GM23338 (cell line): ENCODE results near the gene TMEM135. TPM values are rescaled to one million over a fixed set of nuclear protein-coding genes. Genes with fewer than 3 reads are reported as not detected.

ENCODE experiments used
- ATAC-seq: fragments of 200-7000 bp; cut with Tn5 transposase; 3 replicates; pipeline ENCODE4 v1.9.1; 2020
- DNase-seq: peaks from one replicate; pipeline ENCODE4 v3.0.0-alpha.2; 2015; ENCODE audit warnings: low spot score
- H2AFZ ChIP-seq: fragments of 200-600 bp; sonication (generic); 2 replicates; pipeline ENCODE4 v1.8.0; 2016; ENCODE audit warnings: antibody characterized with exemption, mild to moderate bottlenecking, moderate library complexity
- H3F3A ChIP-seq: fragments of 200-600 bp; sonication (generic); replicated peaks from 2 replicates; pipeline ENCODE4 v1.8.0; 2017; ENCODE audit warnings: antibody characterized with exemption, mixed run types, low read depth
- H3K27ac ChIP-seq: fragments of 200-600 bp; sonication (generic); 2 replicates; pipeline ENCODE4 v1.6.1; 2016; ENCODE audit warnings: low read depth
- H3K27me3 ChIP-seq: fragments of 200-600 bp; sonication (generic); 2 replicates; pipeline ENCODE4 v1.8.0; 2016; ENCODE audit warnings: mild to moderate bottlenecking, mixed run types, moderate library complexity; ENCODE audit not compliant: insufficient read depth
- H3K36me3 ChIP-seq: fragments of 200-600 bp; sonication (generic); 2 replicates; pipeline ENCODE4 v1.8.0; 2016; ENCODE audit warnings: mild to moderate bottlenecking; ENCODE audit not compliant: insufficient read depth
- H3K4me1 ChIP-seq: fragments of 200-600 bp; sonication (generic); 2 replicates; pipeline ENCODE4 v1.8.0; 2016; ENCODE audit warnings: mild to moderate bottlenecking, moderate library complexity; ENCODE audit not compliant: insufficient read depth
- H3K4me2 ChIP-seq: fragments of 200-600 bp; sonication (generic); 2 replicates; pipeline ENCODE4 v1.7.1; 2017; ENCODE audit warnings: mixed run types
- H3K4me3 ChIP-seq: fragments of 200-600 bp; sonication (generic); 2 replicates; pipeline ENCODE4 v1.6.1; 2016; ENCODE audit warnings: mixed run types
- H3K79me2 ChIP-seq: fragments of 200-600 bp; sonication (generic); replicated peaks from 2 replicates; pipeline ENCODE4 v1.8.0; 2017; ENCODE audit warnings: mild to moderate bottlenecking; ENCODE audit not compliant: insufficient read depth
- H3K9me2 ChIP-seq: fragments of 200-600 bp; sonication (generic); 2 replicates; pipeline ENCODE4 v1.8.0; 2017; ENCODE audit not compliant: insufficient read depth
- H4K20me1 ChIP-seq: fragments of 200-600 bp; sonication (generic); replicated peaks from 2 replicates; pipeline ENCODE4 v1.8.0; 2017; ENCODE audit warnings: mild to moderate bottlenecking; ENCODE audit not compliant: insufficient read depth
- H3K27ac Mint-ChIP-seq: 2 replicates; pipeline ENCODE4 v1.8.0; 2020; ENCODE audit warnings: inconsistent platforms, mild to moderate bottlenecking, moderate library complexity, mixed read lengths
- H3K27me3 Mint-ChIP-seq: 3 replicates; pipeline ENCODE4 v1.8.0; 2022; ENCODE audit warnings: low read depth, mild to moderate bottlenecking, moderate library complexity, mixed read lengths, inconsistent platforms; ENCODE audit not compliant: insufficient read depth, poor library complexity
- H3K36me3 Mint-ChIP-seq: 3 replicates; pipeline ENCODE4 v1.8.0; 2021; ENCODE audit warnings: low read depth, mild to moderate bottlenecking, inconsistent platforms, moderate library complexity, mixed read lengths
- H3K4me1 Mint-ChIP-seq: 3 replicates; pipeline ENCODE4 v1.8.0; 2020; ENCODE audit warnings: mild to moderate bottlenecking, inconsistent platforms, mixed read lengths
- H3K4me3 Mint-ChIP-seq: 3 replicates; pipeline ENCODE4 v1.8.0; 2021; ENCODE audit warnings: moderate library complexity, mild to moderate bottlenecking, inconsistent platforms, mixed read lengths
- H3K9me3 Mint-ChIP-seq: 3 replicates; pipeline ENCODE4 v1.8.0; 2020; ENCODE audit warnings: moderate library complexity, mild to moderate bottlenecking, inconsistent platforms, mixed read lengths
- EZH2 ChIP-seq: fragments of 200-600 bp; sonication (generic); IDR thresholded peaks from one replicate; pipeline ENCODE4 v1.8.0; 2017; ENCODE audit warnings: antibody characterized with exemption, mild to moderate bottlenecking, low read depth; ENCODE audit not compliant: unreplicated experiment
- EZH2phosphoT487 ChIP-seq: fragments of 200-600 bp; sonication (generic); IDR thresholded peaks from one replicate; pipeline ENCODE4 v1.8.1; 2018; ENCODE audit warnings: antibody characterized with exemption; ENCODE audit not compliant: unreplicated experiment
- JUNB ChIP-seq: IDR thresholded peaks from one replicate; pipeline ENCODE4 v1.6.1; 2016; ENCODE audit warnings: antibody characterized with exemption; ENCODE audit not compliant: unreplicated experiment
- NANOG ChIP-seq: IDR thresholded peaks from 2 replicates; pipeline ENCODE4 v1.6.1; 2016; ENCODE audit warnings: antibody characterized with exemption, borderline replicate concordance
- POLR2AphosphoS5 ChIP-seq: IDR thresholded peaks from 2 replicates; pipeline ENCODE4 v1.6.1; 2016; ENCODE audit warnings: antibody characterized with exemption, low read depth
- STAT1 ChIP-seq: IDR thresholded peaks from one replicate; pipeline ENCODE4 v1.6.1; 2016; ENCODE audit warnings: antibody characterized with exemption; ENCODE audit not compliant: unreplicated experiment
- ZNF114 ChIP-seq: fragments of 250-450 bp; sonication (Bioruptor Pico); IDR thresholded peaks from 2 replicates; pipeline ENCODE4 v1.5.0; 2020; ENCODE audit warnings: mild to moderate bottlenecking, moderate library complexity
- ZNF331 ChIP-seq: fragments of 250-450 bp; sonication (Bioruptor Pico); IDR thresholded peaks from 2 replicates; pipeline ENCODE4 v1.5.0; 2020; ENCODE audit warnings: low read depth, mild to moderate bottlenecking, moderate library complexity
- polyA plus RNA-seq: library from polyadenylated mRNA; unstranded; fragments of >200 nt; fragmentation: Nextera tagmentation; extraction: Ambion mirVana; gene quantifications from 2 replicates; pipeline ENCODE4 v1.2.1, GENCODE V29; 2016
- total RNA-seq: library from RNA; depleted of rRNA; stranded (reverse); fragments of >200 nt; shearing (Covaris generic); gene quantifications from 2 replicates; pipeline ENCODE4 v1.2.3, GENCODE V29; 2014
- TF ChIP-seq, protein P1 (sequence below): IDR thresholded peaks from 2 replicates; pipeline ENCODE4 v1.6.1; 2016; ENCODE audit warnings: antibody characterized with exemption
- TF ChIP-seq, protein P2 (sequence below): IDR thresholded peaks from one replicate; pipeline ENCODE4 v1.6.1; 2018; ENCODE audit warnings: antibody characterized with exemption; ENCODE audit not compliant: unreplicated experiment

The TMEM135 gene
- total and polyA plus RNA-seq, 2 experiments from 2014 or later: 23.4 to 49.9 TPM

DNA sequence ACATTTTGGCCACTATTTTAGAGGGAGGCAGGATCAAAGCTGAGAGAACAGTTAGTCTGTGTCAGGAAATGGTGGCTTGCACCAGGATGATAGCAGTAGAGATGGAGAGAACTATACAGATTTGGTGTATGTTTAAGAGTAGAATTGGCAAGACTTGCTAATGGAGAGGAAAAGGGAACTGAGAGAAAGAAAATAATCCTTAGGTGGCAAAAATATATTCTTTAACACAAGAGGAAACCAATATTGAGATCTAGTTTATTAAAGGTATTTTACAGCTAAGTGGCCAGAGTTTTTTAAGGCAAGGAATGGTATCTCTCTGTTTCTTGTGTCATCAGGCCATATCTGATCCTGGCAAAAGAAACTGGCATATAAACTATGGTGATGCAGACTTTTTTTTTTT lies 278.8 kb downstream of the TMEM135 start (continued):
- TF ChIP-seq, protein P1, sequence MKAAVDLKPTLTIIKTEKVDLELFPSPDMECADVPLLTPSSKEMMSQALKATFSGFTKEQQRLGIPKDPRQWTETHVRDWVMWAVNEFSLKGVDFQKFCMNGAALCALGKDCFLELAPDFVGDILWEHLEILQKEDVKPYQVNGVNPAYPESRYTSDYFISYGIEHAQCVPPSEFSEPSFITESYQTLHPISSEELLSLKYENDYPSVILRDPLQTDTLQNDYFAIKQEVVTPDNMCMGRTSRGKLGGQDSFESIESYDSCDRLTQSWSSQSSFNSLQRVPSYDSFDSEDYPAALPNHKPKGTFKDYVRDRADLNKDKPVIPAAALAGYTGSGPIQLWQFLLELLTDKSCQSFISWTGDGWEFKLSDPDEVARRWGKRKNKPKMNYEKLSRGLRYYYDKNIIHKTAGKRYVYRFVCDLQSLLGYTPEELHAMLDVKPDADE: no peak

DNA sequence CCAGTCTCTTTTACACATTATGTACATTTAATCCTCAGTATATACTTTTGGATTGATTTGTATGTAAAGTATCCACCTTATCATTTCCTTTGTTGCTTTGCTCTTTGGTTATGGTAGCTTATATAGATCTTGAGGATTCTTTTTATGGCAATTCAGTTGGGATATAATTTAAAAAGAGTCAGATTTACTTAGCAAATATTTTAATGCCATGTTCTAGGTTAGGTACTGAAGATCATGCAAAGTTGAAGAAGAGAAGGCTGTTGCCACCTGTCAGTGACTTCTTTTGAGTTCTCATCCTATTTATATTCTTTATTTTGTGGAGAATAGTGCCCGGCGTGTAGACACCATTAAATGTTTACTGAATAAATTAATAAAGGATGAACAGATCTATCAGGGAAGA lies 279.7 kb downstream of the TMEM135 start:
- Histone ChIP-seq H3K4me3 (no peak overlapping the region), H3K79me2 (no peaks in the 10 kb centered on the region), H3K36me3 (no peaks in the 10 kb centered on the region; the same call in 1 of the 2 replicates), H4K20me1 (no peaks in the 10 kb centered on the region), H3K27me3 (no peaks in the 10 kb centered on the region), H2AFZ (no peak overlapping the region), H3K4me2 (no peak overlapping the region), H3F3A (no peaks in the 10 kb centered on the region), H3K27ac (no peak overlapping the region), H3K9me2 (no peaks in the 10 kb centered on the region), H3K4me1 (no peaks in the 10 kb centered on the region; the same call in 1 of the 2 replicates)
- no peaks in the 10 kb centered on the region for H3K9me3 Mint-ChIP-seq
- no peak for DNase-seq
- no peak for ATAC-seq
- no peaks in the 10 kb centered on the region; the same call in 2 of the 3 replicates for H3K36me3 Mint-ChIP-seq
- no peak overlapping the region for H3K27ac Mint-ChIP-seq
- TF ChIP-seq ZNF331 (no peak), EZH2phosphoT487 (no peak), POLR2AphosphoS5 (no peak), EZH2 (no peak), ZNF114 (no peak), NANOG (no peak)
- TF ChIP-seq, protein P2, sequence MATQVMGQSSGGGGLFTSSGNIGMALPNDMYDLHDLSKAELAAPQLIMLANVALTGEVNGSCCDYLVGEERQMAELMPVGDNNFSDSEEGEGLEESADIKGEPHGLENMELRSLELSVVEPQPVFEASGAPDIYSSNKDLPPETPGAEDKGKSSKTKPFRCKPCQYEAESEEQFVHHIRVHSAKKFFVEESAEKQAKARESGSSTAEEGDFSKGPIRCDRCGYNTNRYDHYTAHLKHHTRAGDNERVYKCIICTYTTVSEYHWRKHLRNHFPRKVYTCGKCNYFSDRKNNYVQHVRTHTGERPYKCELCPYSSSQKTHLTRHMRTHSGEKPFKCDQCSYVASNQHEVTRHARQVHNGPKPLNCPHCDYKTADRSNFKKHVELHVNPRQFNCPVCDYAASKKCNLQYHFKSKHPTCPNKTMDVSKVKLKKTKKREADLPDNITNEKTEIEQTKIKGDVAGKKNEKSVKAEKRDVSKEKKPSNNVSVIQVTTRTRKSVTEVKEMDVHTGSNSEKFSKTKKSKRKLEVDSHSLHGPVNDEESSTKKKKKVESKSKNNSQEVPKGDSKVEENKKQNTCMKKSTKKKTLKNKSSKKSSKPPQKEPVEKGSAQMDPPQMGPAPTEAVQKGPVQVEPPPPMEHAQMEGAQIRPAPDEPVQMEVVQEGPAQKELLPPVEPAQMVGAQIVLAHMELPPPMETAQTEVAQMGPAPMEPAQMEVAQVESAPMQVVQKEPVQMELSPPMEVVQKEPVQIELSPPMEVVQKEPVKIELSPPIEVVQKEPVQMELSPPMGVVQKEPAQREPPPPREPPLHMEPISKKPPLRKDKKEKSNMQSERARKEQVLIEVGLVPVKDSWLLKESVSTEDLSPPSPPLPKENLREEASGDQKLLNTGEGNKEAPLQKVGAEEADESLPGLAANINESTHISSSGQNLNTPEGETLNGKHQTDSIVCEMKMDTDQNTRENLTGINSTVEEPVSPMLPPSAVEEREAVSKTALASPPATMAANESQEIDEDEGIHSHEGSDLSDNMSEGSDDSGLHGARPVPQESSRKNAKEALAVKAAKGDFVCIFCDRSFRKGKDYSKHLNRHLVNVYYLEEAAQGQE: no peak
- no peak overlapping the region for H3K4me3 Mint-ChIP-seq
- H3K4me1 Mint-ChIP-seq: peaks cover 8% of the 10 kb centered on the region; the same call in 2 of the 3 replicates
- H3K27me3 Mint-ChIP-seq: no peaks in the 10 kb centered on the region

DNA sequence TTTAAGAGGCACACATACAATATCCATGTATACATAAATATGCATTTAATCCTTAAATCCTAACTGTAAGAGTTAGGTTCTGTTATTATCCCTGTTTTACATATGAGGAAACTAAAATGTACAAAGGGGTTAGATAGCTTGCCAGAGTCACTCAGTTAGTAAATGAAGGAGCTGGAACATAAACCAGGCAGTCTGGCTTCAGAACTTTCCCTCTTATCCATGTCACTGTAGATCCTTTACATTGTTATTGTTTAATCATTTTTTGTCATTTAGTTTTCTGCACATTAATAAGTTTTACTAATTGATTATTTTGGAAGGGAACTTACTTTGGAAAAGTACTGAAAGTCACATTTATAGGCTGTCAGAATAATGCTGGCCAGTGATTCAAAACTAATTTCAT lies 282.4 kb downstream of the TMEM135 start:
- Mint-ChIP-seq H3K4me1 (peaks cover 6% of the 10 kb centered on the region; the same call in 2 of the 3 replicates), H3K36me3 (no peaks in the 10 kb centered on the region; the same call in 2 of the 3 replicates), H3K27me3 (no peaks in the 10 kb centered on the region), H3K9me3 (no peaks in the 10 kb centered on the region), H3K27ac (no peak overlapping the region), H3K4me3 (no peak overlapping the region)
- Histone ChIP-seq H3K27ac (no peak overlapping the region), H3K36me3 (no peaks in the 10 kb centered on the region; the same call in 1 of the 2 replicates), H2AFZ (no peak overlapping the region), H3K79me2 (no peaks in the 10 kb centered on the region), H3K9me2 (no peaks in the 10 kb centered on the region), H3K4me1 (no peaks in the 10 kb centered on the region; the same call in 1 of the 2 replicates), H3K4me3 (no peak overlapping the region), H3K27me3 (no peaks in the 10 kb centered on the region), H3K4me2 (no peak overlapping the region), H3F3A (no peaks in the 10 kb centered on the region), H4K20me1 (no peaks in the 10 kb centered on the region)
- ATAC-seq: no peak
- no peak for DNase-seq
- no peak for TF ChIP-seq EZH2phosphoT487
- TF ChIP-seq, protein P2: no peak
- TF ChIP-seq EZH2: no peak
- no peak for TF ChIP-seq JUNB
- TF ChIP-seq STAT1: no peak
